ENCODE results near the gene C11orf24. TPM values are rescaled to one million over a fixed set of nuclear protein-coding genes. Genes with fewer than 3 reads are reported as not detected.

Gene C11orf24
- total RNA-seq, 4 donors from 2014 or later = 79.2 to 198 (median 183) TPM

DNA sequence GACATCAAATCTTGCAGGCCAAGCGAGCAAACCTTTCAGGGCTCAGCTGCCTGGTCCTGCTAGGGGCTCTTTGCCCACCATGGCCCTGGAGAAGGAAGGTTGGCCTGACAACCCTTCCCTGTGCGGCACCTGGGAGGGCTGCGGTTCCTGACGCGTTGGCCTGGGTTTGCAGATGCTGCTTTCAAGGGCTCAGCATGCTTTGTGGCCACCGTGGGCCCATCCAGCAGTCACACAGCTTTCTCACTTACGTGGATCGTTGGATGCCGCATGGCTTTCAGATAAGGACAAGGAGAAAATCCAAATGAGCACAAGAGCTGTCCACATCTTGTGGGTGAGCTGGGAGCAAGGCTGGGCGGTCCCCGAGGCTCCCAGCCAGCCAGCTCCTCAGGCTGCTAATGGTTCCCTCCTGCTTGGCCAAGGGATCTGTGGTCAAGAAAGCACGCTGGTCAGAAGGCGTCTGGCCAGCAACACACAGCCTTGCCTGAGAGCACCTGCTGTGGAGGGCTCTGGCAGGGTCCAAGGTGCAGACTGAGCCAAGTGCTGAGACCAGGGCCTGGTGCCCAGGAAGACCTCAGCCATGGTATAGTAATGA is 8.2 kb downstream of the C11orf24 start:
- TF ChIP-seq CTCF (IDR thresholded peaks at IDR 0.05) (no peak), POLR2A (IDR thresholded peaks at IDR 0.05) (no peak)
- no peak for DNase-seq
- H3K9me3 ChIP-seq = no peaks in the 10 kb centered on the region
- no peak overlapping the region for H3K4me3 ChIP-seq
- H3K36me3 ChIP-seq = peaks cover 0 to 74% (median 0%) of the 10 kb centered on the region in 3 donors
- peaks cover 0 to 16% (median 4%) of the 10 kb centered on the region in 4 donors for H3K4me1 ChIP-seq
- H3K27ac ChIP-seq = no peak overlapping the region
- no peaks in the 10 kb centered on the region for H3K27me3 ChIP-seq

DNA sequence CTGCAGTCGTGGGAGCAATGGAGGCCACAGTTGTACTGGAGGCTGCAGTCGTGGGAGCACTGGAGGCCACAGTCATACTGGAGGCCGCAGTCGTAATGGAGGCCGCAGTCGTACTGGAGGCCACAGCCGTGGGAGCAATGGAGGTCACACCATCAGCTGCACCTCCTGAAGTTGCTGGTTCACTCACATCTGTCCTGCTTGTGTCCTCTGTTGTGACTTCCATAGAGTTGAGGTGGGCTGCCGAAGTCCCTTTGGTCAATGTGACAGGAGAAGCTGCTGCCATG is 9.3 kb downstream of the C11orf24 start:
- Histone ChIP-seq H3K9me3 (no peaks in the 10 kb centered on the region), H3K36me3 (peaks cover 0 to 65% (median 0%) of the 10 kb centered on the region in 3 donors), H3K4me3 (no peak overlapping the region), H3K27me3 (no peaks in the 10 kb centered on the region), H3K4me1 (peaks cover 5 to 19% (median 9%) of the 10 kb centered on the region in 4 donors), H3K27ac (no peak overlapping the region)
- TF ChIP-seq POLR2A (IDR thresholded peaks at IDR 0.05) (no peak), CTCF (IDR thresholded peaks at IDR 0.05) (no peak)
- DNase-seq = no peak

GRCh38 chr11:68261749-68262543 is 9.8 kb downstream of the C11orf24 start:
- Histone ChIP-seq H3K36me3 (peaks cover 0 to 60% (median 0%) of the 10 kb centered on the region in 3 donors), H3K9me3 (no peaks in the 10 kb centered on the region), H3K4me3 (no peak overlapping the region), H3K27ac (no peak overlapping the region), H3K4me1 (peaks cover 5 to 15% (median 13%) of the 10 kb centered on the region in 4 donors), H3K27me3 (no peaks in the 10 kb centered on the region)
- DNase-seq = no peak
- TF ChIP-seq POLR2A (IDR thresholded peaks at IDR 0.05) = no peak
- TF ChIP-seq CTCF (IDR thresholded peaks at IDR 0.05) = no peak

- Histone ChIP-seq H3K4me1 (peaks cover 5 to 12% (median 10%) of the 10 kb centered on the region in 4 donors), H3K27me3 (no peaks in the 10 kb centered on the region), H3K27ac (no peak overlapping the region), H3K36me3 (peaks cover 0 to 51% (median 0%) of the 10 kb centered on the region in 3 donors), H3K9me3 (no peaks in the 10 kb centered on the region), H3K4me3 (no peak overlapping the region)
- no peak for DNase-seq
- TF ChIP-seq CTCF (IDR thresholded peaks at IDR 0.05) = no peak
- no peak for TF ChIP-seq POLR2A (IDR thresholded peaks at IDR 0.05)
Observed at GRCh38 chr11:68261006-68261405, 10.8 kb downstream of the C11orf24 start.

DNA sequence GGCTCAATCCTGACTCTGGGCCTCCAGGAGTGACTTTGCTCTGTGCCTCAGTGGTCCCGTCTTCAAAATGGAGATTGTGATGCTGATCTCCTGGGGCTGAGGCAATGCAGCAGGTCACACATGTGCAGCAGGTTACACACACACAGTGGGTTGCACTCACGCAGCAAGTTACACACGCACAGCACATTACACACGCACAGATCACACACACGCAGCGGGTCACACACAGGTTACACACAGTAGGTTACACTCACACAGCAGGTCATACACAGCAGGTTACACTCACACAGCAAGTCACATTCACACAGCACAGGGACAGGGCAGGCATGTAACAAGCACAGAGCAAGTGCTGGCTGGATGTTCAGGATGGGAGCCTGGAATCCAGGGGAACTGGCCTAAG is 11.3 kb downstream of the C11orf24 start:
- no peaks in the 10 kb centered on the region for H3K9me3 ChIP-seq
- H3K4me3 ChIP-seq = no peak overlapping the region
- peaks cover 0 to 45% (median 0%) of the 10 kb centered on the region in 3 donors for H3K36me3 ChIP-seq
- DNase-seq = no peak
- no peak for TF ChIP-seq CTCF (IDR thresholded peaks at IDR 0.05)
- no peak for TF ChIP-seq POLR2A (IDR thresholded peaks at IDR 0.05)
- H3K27ac ChIP-seq = no peak overlapping the region
- peaks cover 4 to 11% (median 6%) of the 10 kb centered on the region in 4 donors for H3K4me1 ChIP-seq
- no peaks in the 10 kb centered on the region for H3K27me3 ChIP-seq

Data from Peyer's patch (tissue), 4 donors.